ENCODE data around the gene RIPK3.

- TF ChIP-seq POLR2AphosphoS5 (IDR thresholded peaks at IDR 0.05; ENCODE audit: low read depth) (no peak), JUNB (IDR thresholded peaks at IDR 0.05; ENCODE audit: unreplicated experiment) (no peak), CTCF (conservative IDR thresholded peaks at IDR 0.05; ENCODE audit: low read depth in 2 of 2) (no peak)
Observed at GRCh38 chr14:24291446-24292117, 48.2 kb downstream of the RIPK3 start.
